Breast epithelium (tissue), 4 donors: Measurements from ENCODE around the gene TDRD10. TPM values are rescaled to one million over a fixed set of nuclear protein-coding genes. Genes with fewer than 3 reads are reported as not detected.

Source experiments
- DNase-seq, 2 donors: peaks; one replicate each; pipeline ENCODE4 v3.0.0-alpha.2; 2019; ENCODE audit warnings: low spot score in 2 of 2
- H3K27ac ChIP-seq, 2 donors: fragments of 200-600 bp; sonication (generic) in 1 of 2; one replicate each; pipeline ENCODE4 v1.5.1; 2016 to 2019; ENCODE audit warnings: mild to moderate bottlenecking in 1 of 2
- H3K27me3 ChIP-seq, 2 donors: fragments of 200-600 bp; sonication (generic) in 1 of 2; one replicate each; pipeline versions ENCODE4 v1.5.1 to v1.6.0; 2017 to 2019; ENCODE audit warnings: control low read depth in 1 of 2, mild to moderate bottlenecking in 1 of 2
- H3K36me3 ChIP-seq: fragments of 200-600 bp; one replicate; pipeline ENCODE4 v1.5.1; 2019
- H3K4me1 ChIP-seq, 2 donors: fragments of 200-600 bp; sonication (generic); one replicate each; pipeline ENCODE4 v1.5.1; 2016 to 2019; ENCODE audit warnings: control low read depth in 1 of 2
- H3K4me3 ChIP-seq, 3 donors: fragments of 200-600 bp; sonication (generic); 1 replicate in 2 of 3; 2 replicates in 1 of 3; pipeline ENCODE4 v1.5.1; 2016 to 2019; ENCODE audit warnings: mild to moderate bottlenecking in 3 of 3, moderate library complexity in 2 of 3
- H3K9me3 ChIP-seq, 2 donors: fragments of 200-600 bp; sonication (generic) in 1 of 2; one replicate each; pipeline ENCODE4 v1.5.1; 2016 to 2019; ENCODE audit warnings: control low read depth in 1 of 2
- CTCF ChIP-seq, 3 donors: fragments of 450-650 bp; IDR thresholded peaks; one replicate each; pipeline ENCODE4 v1.5.1; 2016 to 2017; ENCODE audit warnings: antibody characterized with exemption in 3 of 3, mild to moderate bottlenecking in 3 of 3, moderate library complexity in 3 of 3
- POLR2A ChIP-seq: fragments of 450-650 bp; IDR thresholded peaks from one replicate; pipeline ENCODE4 v1.6.1; 2016; ENCODE audit warnings: antibody characterized with exemption, mild to moderate bottlenecking, moderate library complexity
- POLR2AphosphoS5 ChIP-seq, 3 donors: sonication (generic); formaldehyde crosslinking; IDR thresholded peaks; one replicate each; pipeline ENCODE4 v1.6.1; 2017; ENCODE audit warnings: antibody characterized with exemption in 3 of 3
- intact Hi-C: fragments of 100-400 bp; cut with DNase I; formaldehyde crosslinking; loops from one replicate; pipeline ENCODE4 v1.15.1; 2023; ENCODE audit warnings: low total_unique reads
- total RNA-seq, 3 donors: library from RNA; depleted of rRNA; stranded (reverse); fragments of >200 nt; gene quantifications; one replicate each; pipeline ENCODE4 v1.1.0, GENCODE V29; 2016

The TDRD10 gene
- total RNA-seq, 3 donors from 2014 or later = 2.9 to 5.6 (median 5.6) TPM

GRCh38 chr1:154586231-154586630 lies 84.2 kb downstream of the TDRD10 start:
- H3K27ac ChIP-seq = no peak overlapping the region
- intact Hi-C loops = no loop called here
- peaks cover 59% of the 10 kb centered on the region for H3K36me3 ChIP-seq
- no peaks in the 10 kb centered on the region for H3K9me3 ChIP-seq
- no peak overlapping the region for H3K4me3 ChIP-seq
- no peaks in the 10 kb centered on the region for H3K4me1 ChIP-seq
- TF ChIP-seq POLR2A (no peak), CTCF (IDR thresholded peaks at IDR 0.05) (no peak), POLR2AphosphoS5 (IDR thresholded peaks at IDR 0.05) (no peak)
- DNase-seq = no peak
- no peaks in the 10 kb centered on the region for H3K27me3 ChIP-seq

GRCh38 chr1:154586641-154587040 lies 84.6 kb downstream of the TDRD10 start:
- Histone ChIP-seq H3K27ac (no peak overlapping the region), H3K36me3 (peaks cover 59% of the 10 kb centered on the region), H3K27me3 (no peaks in the 10 kb centered on the region), H3K4me3 (no peak overlapping the region), H3K4me1 (no peaks in the 10 kb centered on the region), H3K9me3 (no peaks in the 10 kb centered on the region)
- no peak for DNase-seq
- TF ChIP-seq POLR2A (no peak), POLR2AphosphoS5 (IDR thresholded peaks at IDR 0.05) (no peak)
- intact Hi-C loops = no loop called here

- H3K4me1 ChIP-seq = no peaks in the 10 kb centered on the region
- H3K27ac ChIP-seq = no peak overlapping the region
- no peaks in the 10 kb centered on the region for H3K9me3 ChIP-seq
- DNase-seq = no peak
- TF ChIP-seq CTCF (IDR thresholded peaks at IDR 0.05) (no peak), POLR2AphosphoS5 (IDR thresholded peaks at IDR 0.05) (no peak), POLR2A (no peak)
- intact Hi-C loops = no loop called here
- no peak overlapping the region for H3K4me3 ChIP-seq
- H3K36me3 ChIP-seq = peaks cover 31% of the 10 kb centered on the region
- H3K27me3 ChIP-seq = no peaks in the 10 kb centered on the region
Measured at GRCh38 chr1:154589780-154590179, 87.8 kb downstream of the TDRD10 start.

- peaks cover 38% of the 10 kb centered on the region for H3K36me3 ChIP-seq
- no peak for DNase-seq
- no peaks in the 10 kb centered on the region for H3K4me1 ChIP-seq
- H3K4me3 ChIP-seq = no peak overlapping the region
- H3K9me3 ChIP-seq = no peaks in the 10 kb centered on the region
- no peak overlapping the region for H3K27ac ChIP-seq
- intact Hi-C loops = no loop called here
- H3K27me3 ChIP-seq = no peaks in the 10 kb centered on the region
- TF ChIP-seq POLR2AphosphoS5 (IDR thresholded peaks at IDR 0.05) (no peak), POLR2A (no peak), CTCF (IDR thresholded peaks at IDR 0.05) (no peak)
Measured at GRCh38 chr1:154590756-154591155, 88.7 kb downstream of the TDRD10 start.

- H3K27ac ChIP-seq = no peak overlapping the region
- no peak for DNase-seq
- peaks cover 42% of the 10 kb centered on the region for H3K36me3 ChIP-seq
- no peaks in the 10 kb centered on the region for H3K9me3 ChIP-seq
- TF ChIP-seq POLR2A = no peak
- TF ChIP-seq POLR2AphosphoS5 (IDR thresholded peaks at IDR 0.05) = no peak
- no peak for TF ChIP-seq CTCF (IDR thresholded peaks at IDR 0.05)
- intact Hi-C loops = no loop called here
- H3K4me3 ChIP-seq = no peak overlapping the region
- no peaks in the 10 kb centered on the region for H3K4me1 ChIP-seq
- no peaks in the 10 kb centered on the region for H3K27me3 ChIP-seq
Measured at GRCh38 chr1:154591206-154591605, 89.2 kb downstream of the TDRD10 start.

- no peaks in the 10 kb centered on the region for H3K9me3 ChIP-seq
- no peak for TF ChIP-seq POLR2AphosphoS5 (IDR thresholded peaks at IDR 0.05)
- TF ChIP-seq POLR2A = no peak
- no peak for TF ChIP-seq CTCF (IDR thresholded peaks at IDR 0.05)
- H3K27me3 ChIP-seq = no peaks in the 10 kb centered on the region
- no peaks in the 10 kb centered on the region for H3K4me1 ChIP-seq
- peaks cover 47% of the 10 kb centered on the region for H3K36me3 ChIP-seq
- intact Hi-C loops = no loop called here
- no peak for DNase-seq
- no peak overlapping the region for H3K4me3 ChIP-seq
- H3K27ac ChIP-seq = no peak overlapping the region
Measured at GRCh38 chr1:154593390-154593789, 91.4 kb downstream of the TDRD10 start.
